Hepatocyte (in vitro differentiated cells): ENCODE results near the gene SORD. TPM values are rescaled to one million over a fixed set of nuclear protein-coding genes. Genes with fewer than 3 reads are reported as not detected.
"Not testable (repeated sequence)": the region's sequence is repeated elsewhere in the genome, so short reads cannot be mapped to it uniquely, and the experiment has no call there.

Experiments used
- DNase-seq: peaks from one replicate; pipeline ENCODE4 v3.0.0-alpha.2; 2016; ENCODE audit warnings: low spot score
- H2AFZ ChIP-seq: fragments of 200-600 bp; sonication (generic); 2 replicates; pipeline ENCODE4 v1.6.0; 2016; ENCODE audit warnings: antibody characterized with exemption, mild to moderate bottlenecking
- H3K27ac ChIP-seq: fragments of 200-600 bp; sonication (generic); 2 replicates; pipeline ENCODE4 v1.5.1; 2016; ENCODE audit warnings: mild to moderate bottlenecking
- H3K27me3 ChIP-seq: fragments of 200-600 bp; sonication (generic); 2 replicates; pipeline ENCODE4 v1.6.1; 2016
- H3K36me3 ChIP-seq: fragments of 200-600 bp; sonication (generic); replicated peaks from 2 replicates; pipeline ENCODE4 v1.5.1; 2016; ENCODE audit warnings: low read depth; ENCODE audit not compliant: insufficient read depth
- H3K4me1 ChIP-seq: fragments of 200-600 bp; sonication (generic); 2 replicates; pipeline ENCODE4 v1.5.1; 2016; ENCODE audit warnings: mild to moderate bottlenecking, moderate library complexity; ENCODE audit not compliant: insufficient read depth
- H3K4me2 ChIP-seq: fragments of 200-600 bp; sonication (generic); 2 replicates; pipeline ENCODE4 v1.6.0; 2016
- H3K4me3 ChIP-seq: fragments of 200-600 bp; sonication (generic); 2 replicates; pipeline ENCODE4 v1.5.1; 2016; ENCODE audit warnings: mild to moderate bottlenecking
- H3K79me2 ChIP-seq: fragments of 200-600 bp; sonication (generic); 2 replicates; pipeline ENCODE4 v1.6.0; 2017; ENCODE audit warnings: mild to moderate bottlenecking
- H3K9me2 ChIP-seq: fragments of 200-600 bp; sonication (generic); replicated peaks from 2 replicates; pipeline ENCODE4 v1.6.0; 2017; ENCODE audit warnings: mild to moderate bottlenecking; ENCODE audit not compliant: insufficient read depth
- H3K9me3 ChIP-seq: fragments of 200-600 bp; sonication (generic); 2 replicates; pipeline ENCODE4 v1.5.1; 2016; ENCODE audit warnings: low read depth, mild to moderate bottlenecking
- H4K20me1 ChIP-seq: fragments of 200-600 bp; sonication (generic); 2 replicates; pipeline ENCODE4 v1.6.0; 2016; ENCODE audit warnings: mild to moderate bottlenecking; ENCODE audit not compliant: insufficient read depth, poor library complexity, severe bottlenecking
- EZH2 ChIP-seq: fragments of 200-600 bp; sonication (generic); IDR thresholded peaks from 2 replicates; pipeline ENCODE4 v1.6.1; 2016; ENCODE audit warnings: antibody characterized with exemption, mild to moderate bottlenecking, borderline replicate concordance
- EZH2phosphoT487 ChIP-seq: fragments of 200-600 bp; sonication (generic); IDR thresholded peaks from one replicate; pipeline ENCODE4 v1.6.1; 2018; ENCODE audit warnings: antibody characterized with exemption, mild to moderate bottlenecking, low read depth, moderate library complexity; ENCODE audit not compliant: unreplicated experiment, severe bottlenecking
- WGBS: methylation state at CpG from one replicate; pipeline ENCODE4 v1.1.6; 2016; ENCODE audit warnings: low lambda C conversion rate; ENCODE audit errors: missing lambda C conversion rate; 5-methylcytosine and 5-hydroxymethylcytosine counted together
- polyA plus RNA-seq: library from polyadenylated mRNA; unstranded; fragments of >200 nt; fragmentation: Nextera tagmentation; extraction: Ambion mirVana; gene quantifications from 2 replicates; pipeline ENCODE4 v1.2.1, GENCODE V29; 2016
- total RNA-seq: library from RNA; depleted of rRNA; stranded (reverse); fragments of >200 nt; gene quantifications from 2 replicates; pipeline ENCODE4 v1.2.3, GENCODE V29; 2014
- TF ChIP-seq, protein P1 (sequence below): fragments of 200-600 bp; sonication (generic); IDR thresholded peaks from 2 replicates; pipeline ENCODE4 v1.5.1; 2016; ENCODE audit warnings: antibody characterized with exemption, mild to moderate bottlenecking; ENCODE audit not compliant: poor library complexity

The SORD gene
- total RNA-seq (112 and 116 TPM in 2 replicates), polyA plus RNA-seq (63.0 and 81.8 TPM in 2 replicates)

DNA sequence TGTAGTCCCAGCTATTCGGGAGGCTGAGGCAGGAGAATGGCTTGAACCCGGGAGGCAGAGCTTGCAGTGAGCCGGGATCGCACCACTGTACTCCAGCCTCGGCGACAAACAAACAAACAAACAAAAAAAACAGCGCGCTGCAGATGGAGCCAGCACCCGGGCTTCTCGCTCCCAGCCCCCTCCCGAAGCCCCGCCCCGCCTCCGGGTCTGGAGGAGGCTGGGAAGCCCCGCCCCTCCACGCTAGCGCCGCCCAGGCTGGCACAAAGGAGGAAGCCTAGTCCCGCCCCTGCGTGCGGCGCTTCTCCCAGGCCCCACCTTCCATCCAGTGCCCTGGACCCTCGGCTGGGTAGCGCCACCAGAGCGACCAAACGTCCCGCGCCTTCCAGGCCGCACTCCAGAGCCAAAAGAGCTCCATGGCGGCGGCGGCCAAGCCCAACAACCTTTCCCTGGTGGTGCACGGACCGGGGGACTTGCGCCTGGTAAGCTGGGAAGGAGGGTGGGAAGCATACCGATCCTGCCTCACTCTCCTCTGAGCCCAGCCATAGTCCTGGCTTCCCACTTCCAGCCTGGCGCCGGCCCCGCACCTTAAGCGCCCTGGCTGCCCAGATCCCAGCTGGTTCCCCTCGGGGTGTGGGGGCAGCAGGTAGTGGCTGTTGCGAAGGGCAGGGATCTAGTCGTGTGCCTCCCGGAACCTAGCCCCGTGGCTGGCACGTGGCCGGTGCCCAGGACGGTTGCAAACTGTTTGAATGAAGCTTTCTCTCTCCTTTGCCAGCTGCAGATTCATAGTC is at the start of gene SORD:
Gene SORD, plus strand, starts transcription at position 325 of the 788 bp plus-strand sequence. Its CDS starts 89 bp downstream, at position 414.
- Histone ChIP-seq H3K4me1 (peaks cover 12% of the 10 kb centered on the region), H3K27ac (peak within 1 kb of the TSS; percentile 76), H3K9me3 (no peaks in the 10 kb centered on the region), H3K79me2 (peaks cover 29% of the 10 kb centered on the region), H3K36me3 (no peaks in the 10 kb centered on the region), H2AFZ (peak within 1 kb of the TSS; percentile 82), H4K20me1 (no peaks in the 10 kb centered on the region), H3K9me2 (no peaks in the 10 kb centered on the region), H3K4me2 (peak within 1 kb of the TSS; percentile 88), H3K4me3 (peak within 1 kb of the TSS; percentile 49), H3K27me3 (no peaks in the 10 kb centered on the region)
- TF ChIP-seq EZH2 (no peak), EZH2phosphoT487 (no peak)
- TF ChIP-seq, protein P1, sequence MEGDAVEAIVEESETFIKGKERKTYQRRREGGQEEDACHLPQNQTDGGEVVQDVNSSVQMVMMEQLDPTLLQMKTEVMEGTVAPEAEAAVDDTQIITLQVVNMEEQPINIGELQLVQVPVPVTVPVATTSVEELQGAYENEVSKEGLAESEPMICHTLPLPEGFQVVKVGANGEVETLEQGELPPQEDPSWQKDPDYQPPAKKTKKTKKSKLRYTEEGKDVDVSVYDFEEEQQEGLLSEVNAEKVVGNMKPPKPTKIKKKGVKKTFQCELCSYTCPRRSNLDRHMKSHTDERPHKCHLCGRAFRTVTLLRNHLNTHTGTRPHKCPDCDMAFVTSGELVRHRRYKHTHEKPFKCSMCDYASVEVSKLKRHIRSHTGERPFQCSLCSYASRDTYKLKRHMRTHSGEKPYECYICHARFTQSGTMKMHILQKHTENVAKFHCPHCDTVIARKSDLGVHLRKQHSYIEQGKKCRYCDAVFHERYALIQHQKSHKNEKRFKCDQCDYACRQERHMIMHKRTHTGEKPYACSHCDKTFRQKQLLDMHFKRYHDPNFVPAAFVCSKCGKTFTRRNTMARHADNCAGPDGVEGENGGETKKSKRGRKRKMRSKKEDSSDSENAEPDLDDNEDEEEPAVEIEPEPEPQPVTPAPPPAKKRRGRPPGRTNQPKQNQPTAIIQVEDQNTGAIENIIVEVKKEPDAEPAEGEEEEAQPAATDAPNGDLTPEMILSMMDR = no peak
- under 1% methylated on average over 26 of the region's 48 CpGs for WGBS
- peak; percentile 98 for DNase-seq

DNA sequence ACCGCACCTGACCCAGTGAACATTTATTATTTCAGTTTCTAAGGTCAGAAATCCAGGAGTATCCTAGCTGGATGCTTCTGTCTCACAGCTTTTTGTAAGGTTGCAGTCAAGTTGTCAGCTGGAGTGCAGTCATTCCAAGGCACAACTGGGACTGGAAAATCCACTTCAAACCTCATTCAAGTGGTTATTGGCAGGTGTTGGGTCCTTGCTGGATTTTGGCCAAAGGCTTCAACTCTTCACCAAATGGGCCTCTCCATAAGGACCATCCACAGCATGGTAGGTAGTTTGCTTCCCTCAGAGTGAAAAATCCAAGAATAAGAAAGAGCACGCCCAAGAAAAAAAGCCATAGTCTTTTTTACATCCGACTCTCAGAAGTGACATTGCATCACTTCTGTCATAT is 46.8 kb upstream of the SORD start:
- not testable (repeated sequence) for H4K20me1 ChIP-seq, H3K4me3 ChIP-seq, DNase-seq, H2AFZ ChIP-seq, H3K4me2 ChIP-seq, H3K36me3 ChIP-seq, H3K27ac ChIP-seq, H3K9me2 ChIP-seq, H3K79me2 ChIP-seq, H3K27me3 ChIP-seq, H3K9me3 ChIP-seq
- H3K4me1 ChIP-seq = peaks cover 20% of the 10 kb centered on the region
- 99% methylated on average over 3 of the region's 3 CpGs for WGBS

DNA sequence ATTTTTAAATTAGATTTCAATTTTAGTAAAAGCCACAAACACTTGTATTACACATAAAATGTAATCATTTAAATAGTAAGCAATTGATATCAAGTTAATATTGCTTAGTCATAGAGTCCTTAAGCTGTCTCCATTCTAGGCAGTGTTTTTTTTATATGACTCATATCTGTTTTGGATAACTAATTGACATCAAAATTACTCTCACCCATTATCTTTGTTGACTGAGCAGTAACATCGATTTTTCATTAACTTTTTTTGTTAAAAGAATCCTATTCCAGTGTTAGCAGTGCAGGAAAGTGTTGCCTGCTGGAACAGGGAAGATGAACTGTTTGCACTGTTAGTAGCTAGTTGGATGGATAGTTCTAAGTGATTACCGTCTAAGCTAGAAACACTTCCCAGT is 45.2 kb upstream of the SORD start:
- not testable (repeated sequence) for H3K4me2 ChIP-seq, H3K9me2 ChIP-seq, DNase-seq, H3K9me3 ChIP-seq, H3K4me3 ChIP-seq, H2AFZ ChIP-seq, H3K79me2 ChIP-seq, H3K27ac ChIP-seq, H3K27me3 ChIP-seq, H3K36me3 ChIP-seq, H4K20me1 ChIP-seq
- WGBS = 32% methylated on average over 2 of the region's 2 CpGs
- H3K4me1 ChIP-seq = peaks cover 20% of the 10 kb centered on the region

DNA sequence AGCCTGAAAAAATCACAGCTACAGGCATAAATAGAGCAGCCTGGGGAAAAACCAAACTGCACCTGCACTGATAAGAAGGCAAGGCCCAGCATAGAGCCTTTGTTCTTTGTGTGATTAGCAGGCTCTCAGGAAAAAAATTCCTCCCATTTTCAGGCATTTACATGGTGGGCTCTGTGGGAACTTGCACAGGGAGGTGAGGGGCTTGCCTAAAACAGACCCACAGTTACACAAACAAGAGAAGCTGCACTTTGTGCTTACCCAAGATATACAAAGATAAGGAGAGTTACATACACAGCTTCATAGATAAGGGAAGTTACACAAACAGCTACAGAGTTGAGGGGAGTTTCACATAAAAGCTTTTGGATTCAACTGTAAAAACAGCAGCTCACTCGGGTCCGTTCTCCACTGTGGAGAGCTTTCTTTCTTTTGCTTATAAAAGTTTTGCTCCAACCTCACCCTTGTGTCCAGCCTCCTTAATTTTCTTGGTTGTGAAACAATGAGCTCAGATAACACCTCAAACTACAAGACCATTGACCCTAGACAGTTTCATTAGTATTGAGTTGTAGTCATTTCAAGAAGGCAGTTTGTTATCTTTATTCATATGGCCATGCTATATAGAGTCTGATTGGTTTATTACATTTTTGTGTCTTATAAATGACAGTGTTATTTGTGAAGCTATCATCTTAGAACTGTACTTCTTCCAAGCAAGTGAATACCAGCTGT is 43.2 kb upstream of the SORD start:
- H3K4me3 ChIP-seq, H3K9me3 ChIP-seq, H3K36me3 ChIP-seq, H3K27me3 ChIP-seq, H2AFZ ChIP-seq, H3K9me2 ChIP-seq, H3K79me2 ChIP-seq, H4K20me1 ChIP-seq: not testable (repeated sequence)
- H3K27ac ChIP-seq = peak overlapping the region; percentile 58
- peak; percentile 25 for DNase-seq
- 26% methylated on average over 2 of the region's 2 CpGs for WGBS
- peaks cover 24% of the 10 kb centered on the region for H3K4me1 ChIP-seq
- peak overlapping the region; percentile 48 for H3K4me2 ChIP-seq

DNA sequence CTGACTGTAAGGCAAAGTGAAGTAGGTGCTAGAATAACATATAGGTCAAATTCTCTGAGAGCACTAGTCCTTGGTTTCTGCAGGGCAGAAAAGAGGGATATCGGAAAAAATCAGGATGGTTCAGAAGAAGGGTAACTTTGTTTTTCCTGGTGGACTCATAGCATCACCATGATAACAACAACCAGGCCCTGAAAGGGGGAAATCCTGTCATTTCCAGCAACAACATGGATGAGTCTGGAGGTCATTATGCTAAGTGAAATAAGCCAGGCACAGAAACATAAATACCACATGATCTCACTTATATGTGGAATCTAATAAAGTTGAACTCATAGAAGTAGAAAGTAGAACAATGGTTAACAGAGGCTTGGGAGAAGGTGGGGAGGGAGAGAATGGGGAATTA is 38.9 kb upstream of the SORD start:
- 60% methylated on average over 1 of the region's 1 CpG for WGBS

DNA sequence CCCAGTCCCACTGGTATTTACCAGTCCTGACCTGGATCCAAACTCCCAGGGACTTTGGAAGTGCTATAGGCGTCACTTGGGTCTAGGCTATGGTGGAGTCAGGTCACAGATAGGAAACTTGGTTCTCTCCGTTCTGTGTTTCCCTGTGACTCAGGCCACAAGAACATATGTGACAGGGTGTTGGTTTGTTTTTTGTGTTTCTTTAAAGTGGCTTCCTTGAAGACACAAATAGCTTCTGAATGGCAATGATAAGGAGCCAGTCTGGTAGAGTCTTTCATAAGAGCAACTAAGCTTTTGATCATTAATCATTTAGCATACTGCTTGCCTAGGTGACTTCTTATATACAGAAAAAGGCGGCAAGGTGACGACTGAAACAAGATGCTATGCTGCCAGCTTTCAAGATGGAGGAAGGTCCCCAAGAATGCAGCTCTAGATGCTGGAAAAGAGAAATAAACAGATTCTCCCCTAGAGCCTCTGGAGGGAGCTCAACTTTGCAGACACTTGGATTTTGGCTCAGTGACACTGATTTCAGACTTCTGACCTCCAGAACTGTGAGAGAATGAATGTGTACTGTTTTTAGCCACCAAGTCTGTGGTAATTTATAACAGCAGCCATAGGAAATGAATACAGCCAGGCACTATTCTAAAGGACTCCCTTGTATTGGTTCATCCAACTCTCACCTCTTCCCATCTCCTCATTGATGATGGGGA is 36.5 kb upstream of the SORD start:
- not testable (repeated sequence) for H3K4me2 ChIP-seq, H3K9me3 ChIP-seq, H4K20me1 ChIP-seq, H3K27me3 ChIP-seq, H3K36me3 ChIP-seq, H2AFZ ChIP-seq, DNase-seq, H3K9me2 ChIP-seq, H3K4me3 ChIP-seq, H3K4me1 ChIP-seq, H3K79me2 ChIP-seq, H3K27ac ChIP-seq
- WGBS = 87% methylated on average over 4 of the region's 4 CpGs

More for the DNA sequence above, 38.9 kb upstream of the SORD start:
- H3K4me2 ChIP-seq, DNase-seq, H3K79me2 ChIP-seq, H2AFZ ChIP-seq, H4K20me1 ChIP-seq, H3K9me2 ChIP-seq, H3K4me3 ChIP-seq, H3K27me3 ChIP-seq, H3K9me3 ChIP-seq, H3K36me3 ChIP-seq: not testable (repeated sequence)
- Histone ChIP-seq H3K27ac (peak overlapping the region; percentile 31), H3K4me1 (peaks cover 18% of the 10 kb centered on the region)

DNA sequence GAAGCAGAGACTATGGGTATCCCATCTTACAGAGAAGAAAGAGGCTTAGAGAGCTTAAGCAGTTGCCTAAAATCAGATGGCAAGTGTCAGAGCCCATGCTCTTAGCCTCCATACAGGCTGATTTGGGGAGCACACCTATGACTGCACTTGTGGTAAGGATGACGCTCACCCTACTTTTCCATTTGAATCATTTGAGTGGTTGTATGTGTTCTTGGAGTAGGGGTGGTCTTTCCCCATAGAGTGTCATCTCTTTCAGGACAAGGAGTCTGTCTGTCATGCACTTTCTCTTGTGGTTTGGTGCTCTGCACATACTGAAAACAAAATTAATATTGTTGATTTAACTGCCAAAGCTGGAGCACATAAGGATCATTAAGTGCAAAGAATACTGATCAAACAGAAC is 35.3 kb upstream of the SORD start:
- not testable (repeated sequence) for H3K27me3 ChIP-seq, H3K9me3 ChIP-seq, H4K20me1 ChIP-seq, H3K36me3 ChIP-seq, H3K4me2 ChIP-seq, H3K9me2 ChIP-seq, H3K4me1 ChIP-seq, DNase-seq, H3K27ac ChIP-seq, H2AFZ ChIP-seq, H3K4me3 ChIP-seq, H3K79me2 ChIP-seq
- WGBS = 88% methylated on average over 1 of the region's 1 CpG
